A549 (cell line): ENCODE results near the gene SLC35F3. TPM values are rescaled to one million over a fixed set of nuclear protein-coding genes. Genes with fewer than 3 reads are reported as not detected.

Experiments
- ATAC-seq, 2 experiments: fragments of 200-7000 bp in 1 of 2; fragments of >200 bp in 1 of 2; cut with Nextera tagmentation in 1 of 2; cut with Tn5 transposase in 1 of 2; 3 replicates each; pipeline versions ENCODE4 v1.8.0 to v1.9.1; 2018 to 2020; ENCODE audit warnings: mild to moderate bottlenecking in 1 of 2, moderate library complexity in 1 of 2
- CTCF ChIA-PET: fragments of 300-600 bp; sonication (Branson Sonifier 250); formaldehyde crosslinking; extraction: SDS; loops from one replicate; lab custom pipeline; 2021; ENCODE audit warnings: antibody characterized with exemption, inconsistent platforms; lab: Yijun Ruan, JAX
- POLR2A ChIA-PET: fragments of 350-600 bp; formaldehyde crosslinking; extraction: SDS; loops from one replicate; lab custom pipeline; 2021; ENCODE audit warnings: antibody characterized with exemption, inconsistent platforms; lab: Yijun Ruan, JAX
- DNase-seq, 2 experiments: peaks; one replicate each; pipeline versions ENCODE4 v3.0.0 to v3.0.0-alpha.2; 2011 to 2016; ENCODE audit warnings: low read depth in 1 of 2, low spot score in 1 of 2
- FAIRE-seq: peaks from 2 replicates; lab custom pipeline; 2011; peaks lifted over from hg19 to GRCh38; lab: Jason Lieb, UNC
- H3K27ac ChIP-seq, 2 experiments: fragments of >200 bp; sonication (Bioruptor Twin); formaldehyde crosslinking; 3 replicates each; pipeline ENCODE4 v1.5.1; 2016 to 2017
- H3K4me1 ChIP-seq: fragments of >200 bp; sonication (Bioruptor Twin); formaldehyde crosslinking; 3 replicates; pipeline ENCODE4 v1.6.1; 2016
- H3K4me2 ChIP-seq: fragments of >200 bp; sonication (Bioruptor Twin); formaldehyde crosslinking; 3 replicates; pipeline ENCODE4 v1.6.1; 2016
- H3K4me3 ChIP-seq: fragments of >200 bp; sonication (Bioruptor Twin); formaldehyde crosslinking; 3 replicates; pipeline ENCODE4 v1.5.1; 2016
- H3K9me3 ChIP-seq: fragments of >200 bp; sonication (Bioruptor Twin); formaldehyde crosslinking; 3 replicates; pipeline ENCODE4 v1.6.1; 2016
- BHLHE40 ChIP-seq: IDR thresholded peaks from 2 replicates; pipeline ENCODE4 v1.6.1; 2012; ENCODE audit warnings: low read depth, low read length, inconsistent platforms
- CBX2 ChIP-seq: fragments of 200-600 bp; sonication (generic); IDR thresholded peaks from 2 replicates; pipeline ENCODE4 v1.6.1; 2016; ENCODE audit warnings: low read depth, mild to moderate bottlenecking, borderline replicate concordance
- CBX8 ChIP-seq: fragments of 200-600 bp; sonication (generic); IDR thresholded peaks from 2 replicates; pipeline ENCODE4 v1.6.1; 2016
- EHMT2 ChIP-seq: fragments of 200-600 bp; sonication (generic); IDR thresholded peaks from 2 replicates; pipeline ENCODE4 v1.6.1; 2016; ENCODE audit warnings: antibody characterized with exemption, low read depth, mild to moderate bottlenecking, moderate library complexity
- EP300 ChIP-seq, 2 experiments: fragments of >200 bp; sonication (Bioruptor Twin); formaldehyde crosslinking; IDR thresholded peaks; 2 replicates in 1 of 2; 3 replicates in 1 of 2; pipeline ENCODE4 v1.6.1; 2016 to 2017
- HOXB5 ChIP-seq: fragments of 250-450 bp; sonication (Bioruptor Pico); IDR thresholded peaks from 2 replicates; pipeline ENCODE4 v1.5.0; 2020; ENCODE audit warnings: mild to moderate bottlenecking, moderate library complexity
- JUNB ChIP-seq: fragments of >200 bp; sonication (Bioruptor Twin); formaldehyde crosslinking; IDR thresholded peaks from 2 replicates; pipeline ENCODE4 v1.6.1; 2016
- MYC ChIP-seq: IDR thresholded peaks from 2 replicates; pipeline ENCODE4 v1.6.1; 2012; ENCODE audit warnings: mild to moderate bottlenecking, inconsistent platforms, low read length, improper control_type of control experiment, borderline replicate concordance
- NFE2L2 ChIP-seq: fragments of 150-350 bp; conservative IDR thresholded peaks from 2 replicates; pipeline ENCODE4 v1.6.1; 2014; ENCODE audit warnings: low read length
- NR3C1 ChIP-seq: fragments of >200 bp; sonication (Bioruptor Twin); formaldehyde crosslinking; IDR thresholded peaks from 3 replicates; pipeline ENCODE4 v1.6.1; 2017
- RCOR1 ChIP-seq: fragments of 150-350 bp; IDR thresholded peaks from 2 replicates; pipeline ENCODE4 v1.6.1; 2014; ENCODE audit warnings: antibody characterized with exemption, low read length, low read depth
- RNF2 ChIP-seq: fragments of 200-600 bp; sonication (generic); IDR thresholded peaks from 2 replicates; pipeline ENCODE4 v1.6.1; 2016; ENCODE audit warnings: low read depth, mild to moderate bottlenecking, antibody characterized with exemption, moderate library complexity, borderline replicate concordance
- TFCP2L1 ChIP-seq: fragments of 250-450 bp; sonication (Bioruptor Pico); IDR thresholded peaks from 2 replicates; pipeline ENCODE4 v1.5.0; 2021; ENCODE audit warnings: mild to moderate bottlenecking
- TP53 ChIP-seq: fragments of 250-450 bp; sonication (Bioruptor Pico); IDR thresholded peaks from 2 replicates; pipeline ENCODE4 v1.5.0; 2021; ENCODE audit warnings: mild to moderate bottlenecking, moderate library complexity
- ZSCAN20 ChIP-seq: fragments of 250-450 bp; sonication (Bioruptor Pico); IDR thresholded peaks from 2 replicates; pipeline ENCODE4 v1.8.0; 2022; ENCODE audit warnings: mild to moderate bottlenecking, moderate library complexity
- WGBS: methylation state at CpG from one replicate; pipeline ENCODE4 v1.1.6; 2017; ENCODE audit errors: missing lambda C conversion rate; 5-methylcytosine and 5-hydroxymethylcytosine counted together
- polyA plus RNA-seq, 4 experiments: library from polyadenylated mRNA; depleted of rRNA in 3 of 4; stranded (reverse); fragments of >200 nt; fragmentation: RNase III in 1 of 4; extraction: RNeasy Plus Mini Kit Qiagen cat#74134 plus additional on column Dnase treatment in 1 of 4; gene quantifications; 2 replicates in 3 of 4; 3 replicates in 1 of 4; pipeline ENCODE4 v1.2.3, GENCODE V29; 2011 to 2017
- TF ChIP-seq, protein P1 (sequence below): IDR thresholded peaks from 2 replicates; pipeline ENCODE4 v1.6.1; 2012
- TF ChIP-seq, protein P2 (sequence below): fragments of >200 bp; sonication (Bioruptor Twin); formaldehyde crosslinking; IDR thresholded peaks from 3 replicates; pipeline ENCODE4 v1.6.1; 2016
- TF ChIP-seq, protein P3 (sequence below): fragments of 250-450 bp; sonication (Bioruptor Pico); IDR thresholded peaks from 2 replicates; pipeline ENCODE4 v1.5.0; 2021; ENCODE audit warnings: mild to moderate bottlenecking, moderate library complexity, borderline replicate concordance
- TF ChIP-seq, protein P4 (sequence below): fragments of 450-650 bp; IDR thresholded peaks from 2 replicates; pipeline ENCODE4 v1.6.1; 2014; ENCODE audit warnings: antibody characterized with exemption

The SLC35F3 gene
- polyA plus RNA-seq, 2 of the 4 experiments (the other 2 are of a cell fraction) = 5.5 to 7.8 TPM

DNA sequence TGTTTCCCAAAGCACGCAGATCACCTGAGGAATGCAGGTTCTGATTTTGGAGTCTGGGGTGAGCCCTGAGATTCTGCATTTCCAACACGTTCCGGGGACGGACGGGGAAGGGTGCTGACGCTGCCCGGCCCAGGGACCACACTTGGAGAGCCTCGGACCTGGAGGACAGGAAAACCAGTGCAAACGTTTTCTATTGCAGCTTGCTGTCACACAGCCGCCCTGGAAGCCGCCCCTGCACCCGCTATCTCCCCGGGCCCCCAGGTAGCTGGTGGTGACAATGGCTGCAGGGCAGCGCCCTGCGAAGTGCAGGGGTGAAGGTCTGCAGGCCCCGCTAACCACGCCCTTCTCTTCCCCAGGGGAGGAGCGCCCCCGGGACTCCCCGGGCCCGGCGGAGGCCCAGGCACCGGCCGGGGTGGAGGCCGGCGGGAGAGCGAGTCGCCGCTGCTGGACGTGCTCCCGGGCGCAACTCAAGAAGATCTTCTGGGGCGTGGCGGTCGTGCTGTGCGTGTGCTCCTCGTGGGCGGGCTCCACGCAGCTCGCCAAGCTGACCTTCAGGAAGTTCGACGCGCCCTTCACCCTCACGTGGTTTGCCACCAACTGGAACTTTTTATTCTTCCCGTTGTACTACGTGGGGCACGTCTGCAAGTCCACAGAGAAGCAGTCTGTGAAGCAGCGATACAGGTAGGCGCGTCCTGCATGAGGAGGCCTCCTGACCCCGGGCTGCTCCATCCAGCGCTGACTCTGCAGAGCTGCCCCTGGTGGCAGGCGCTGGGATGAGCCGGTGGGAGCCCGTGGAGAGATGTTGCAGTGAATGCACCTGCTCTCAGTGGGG is 326.8 kb downstream of the SLC35F3 start (continued):
- TF ChIP-seq, protein P1, sequence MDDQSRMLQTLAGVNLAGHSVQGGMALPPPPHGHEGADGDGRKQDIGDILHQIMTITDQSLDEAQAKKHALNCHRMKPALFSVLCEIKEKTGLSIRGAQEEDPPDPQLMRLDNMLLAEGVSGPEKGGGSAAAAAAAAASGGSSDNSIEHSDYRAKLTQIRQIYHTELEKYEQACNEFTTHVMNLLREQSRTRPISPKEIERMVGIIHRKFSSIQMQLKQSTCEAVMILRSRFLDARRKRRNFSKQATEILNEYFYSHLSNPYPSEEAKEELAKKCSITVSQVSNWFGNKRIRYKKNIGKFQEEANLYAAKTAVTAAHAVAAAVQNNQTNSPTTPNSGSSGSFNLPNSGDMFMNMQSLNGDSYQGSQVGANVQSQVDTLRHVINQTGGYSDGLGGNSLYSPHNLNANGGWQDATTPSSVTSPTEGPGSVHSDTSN = no peak
- no peak for TF ChIP-seq HOXB5 (CRISPR knock-in tag)

DNA sequence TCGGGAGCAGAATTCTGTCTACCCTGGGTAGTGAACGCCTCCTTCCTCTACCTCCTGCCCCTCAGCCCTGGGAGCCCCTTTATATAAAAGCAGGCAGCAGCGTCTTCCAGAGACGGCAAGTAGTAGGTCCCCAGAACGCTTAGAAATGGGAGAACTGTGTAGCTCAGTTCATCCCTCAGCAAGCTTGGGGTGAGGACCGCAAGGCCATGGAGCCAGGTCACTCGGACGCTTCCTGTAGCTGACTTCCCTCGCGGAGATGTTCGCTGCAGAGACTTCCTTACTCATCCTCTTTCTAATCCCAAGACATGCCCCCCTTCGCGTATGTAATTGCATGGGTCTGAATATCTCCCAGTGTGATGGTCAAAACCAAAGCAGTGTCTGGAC is 327.4 kb downstream of the SLC35F3 start:
- ATAC-seq = no peak
- no peak for FAIRE-seq
- TF ChIP-seq EP300 (IDR thresholded peaks at IDR 0.05) (no peak), NFE2L2 (no peak), HOXB5 (CRISPR knock-in tag) (no peak), EHMT2 (no peak), RCOR1 (no peak), TFCP2L1 (CRISPR knock-in tag) (no peak), JUNB (no peak)
- TF ChIP-seq, protein P2, sequence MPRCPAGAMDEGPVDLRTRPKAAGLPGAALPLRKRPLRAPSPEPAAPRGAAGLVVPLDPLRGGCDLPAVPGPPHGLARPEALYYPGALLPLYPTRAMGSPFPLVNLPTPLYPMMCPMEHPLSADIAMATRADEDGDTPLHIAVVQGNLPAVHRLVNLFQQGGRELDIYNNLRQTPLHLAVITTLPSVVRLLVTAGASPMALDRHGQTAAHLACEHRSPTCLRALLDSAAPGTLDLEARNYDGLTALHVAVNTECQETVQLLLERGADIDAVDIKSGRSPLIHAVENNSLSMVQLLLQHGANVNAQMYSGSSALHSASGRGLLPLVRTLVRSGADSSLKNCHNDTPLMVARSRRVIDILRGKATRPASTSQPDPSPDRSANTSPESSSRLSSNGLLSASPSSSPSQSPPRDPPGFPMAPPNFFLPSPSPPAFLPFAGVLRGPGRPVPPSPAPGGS = no peak
- TF ChIP-seq, protein P3, sequence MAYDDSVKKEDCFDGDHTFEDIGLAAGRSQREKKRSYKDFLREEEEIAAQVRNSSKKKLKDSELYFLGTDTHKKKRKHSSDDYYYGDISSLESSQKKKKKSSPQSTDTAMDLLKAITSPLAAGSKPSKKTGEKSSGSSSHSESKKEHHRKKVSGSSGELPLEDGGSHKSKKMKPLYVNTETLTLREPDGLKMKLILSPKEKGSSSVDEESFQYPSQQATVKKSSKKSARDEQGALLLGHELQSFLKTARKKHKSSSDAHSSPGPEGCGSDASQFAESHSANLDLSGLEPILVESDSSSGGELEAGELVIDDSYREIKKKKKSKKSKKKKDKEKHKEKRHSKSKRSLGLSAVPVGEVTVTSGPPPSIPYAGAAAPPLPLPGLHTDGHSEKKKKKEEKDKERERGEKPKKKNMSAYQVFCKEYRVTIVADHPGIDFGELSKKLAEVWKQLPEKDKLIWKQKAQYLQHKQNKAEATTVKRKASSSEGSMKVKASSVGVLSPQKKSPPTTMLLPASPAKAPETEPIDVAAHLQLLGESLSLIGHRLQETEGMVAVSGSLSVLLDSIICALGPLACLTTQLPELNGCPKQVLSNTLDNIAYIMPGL = no peak
- TF ChIP-seq, protein P1 = no peak
- TF ChIP-seq, protein P4, sequence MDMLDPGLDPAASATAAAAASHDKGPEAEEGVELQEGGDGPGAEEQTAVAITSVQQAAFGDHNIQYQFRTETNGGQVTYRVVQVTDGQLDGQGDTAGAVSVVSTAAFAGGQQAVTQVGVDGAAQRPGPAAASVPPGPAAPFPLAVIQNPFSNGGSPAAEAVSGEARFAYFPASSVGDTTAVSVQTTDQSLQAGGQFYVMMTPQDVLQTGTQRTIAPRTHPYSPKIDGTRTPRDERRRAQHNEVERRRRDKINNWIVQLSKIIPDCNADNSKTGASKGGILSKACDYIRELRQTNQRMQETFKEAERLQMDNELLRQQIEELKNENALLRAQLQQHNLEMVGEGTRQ = no peak
- TF ChIP-seq, all 56 proteins: peak for 0
- no peak overlapping the region for H3K4me2 ChIP-seq
- H3K4me1 ChIP-seq = no peaks in the 10 kb centered on the region
- 97% methylated on average over 11 of the region's 13 CpGs for WGBS
- no peak overlapping the region for H3K27ac ChIP-seq
- ChIA-PET POLR2A (no interaction called here), CTCF (interaction anchor here (0.9 to 1.3 kb wide), 3 partner anchors 10 to 95 kb away, joined by 3 to 4 read pairs (median 3); no protein-coding TSS in a partner anchor)
- H3K4me3 ChIP-seq = no peak overlapping the region
- DNase-seq = no peak
- no peaks in the 10 kb centered on the region for H3K9me3 ChIP-seq

DNA sequence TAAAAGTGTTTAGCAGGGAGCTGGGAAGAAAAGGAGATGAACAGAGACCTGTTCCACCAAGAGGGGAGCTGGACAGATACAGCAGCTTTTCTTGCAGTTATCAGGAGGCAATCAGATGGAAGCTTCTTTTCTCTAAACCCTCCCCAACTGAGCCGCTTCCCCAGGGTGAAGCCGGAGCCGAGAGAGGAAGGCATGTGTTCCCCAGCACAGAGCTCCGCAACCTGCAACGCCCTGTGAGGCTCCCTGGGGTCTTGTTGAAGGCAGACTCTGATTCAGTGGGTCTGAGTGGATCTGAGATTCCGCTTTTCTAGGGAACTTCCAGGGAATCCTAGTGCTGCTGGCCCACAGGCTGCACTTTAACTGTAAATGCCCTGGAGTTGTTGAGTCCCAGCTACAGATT is 329.7 kb downstream of the SLC35F3 start:
- Histone ChIP-seq H3K27ac (no peak overlapping the region), H3K9me3 (no peaks in the 10 kb centered on the region), H3K4me3 (no peak overlapping the region), H3K4me1 (no peaks in the 10 kb centered on the region), H3K4me2 (no peak overlapping the region)
- TF ChIP-seq EHMT2 (no peak), TP53 (CRISPR knock-in tag) (no peak), CBX2 (no peak), BHLHE40 (no peak), ZSCAN20 (CRISPR knock-in tag) (no peak), MYC (no peak), RNF2 (no peak), CBX8 (no peak), NR3C1 (no peak), RCOR1 (no peak)
- TF ChIP-seq, protein P2 = no peak
- WGBS = 89% methylated on average over 6 of the region's 6 CpGs
- ATAC-seq (no peak), DNase-seq (no peak), FAIRE-seq (no peak)
- ChIA-PET POLR2A (no interaction called here), CTCF (interaction anchor here (0.6 to 2.6 kb wide), 4 partner anchors 8 to 76 kb away, joined by 3 to 11 read pairs (median 4); no protein-coding TSS in a partner anchor)
